SJSA1 (cell line): ENCODE measurements around the gene KDM8. TPM values are rescaled to one million over a fixed set of nuclear protein-coding genes. Genes with fewer than 3 reads are reported as not detected.

Experiments
- DNase-seq, 2 experiments: peaks; one replicate each; pipeline ENCODE4 v3.0.0-alpha.2; 2015 to 2020; ENCODE audit warnings: low spot score in 2 of 2, low read depth in 1 of 2
- H3K27ac ChIP-seq: fragments of 250-450 bp; sonication (Bioruptor Pico); 2 replicates; pipeline ENCODE4 v1.5.1; 2020; ENCODE audit warnings: mild to moderate bottlenecking, moderate library complexity
- H3K27me3 ChIP-seq: fragments of 250-450 bp; sonication (Bioruptor Pico); replicated peaks from 2 replicates; pipeline ENCODE4 v1.5.1; 2020; ENCODE audit warnings: mild to moderate bottlenecking, moderate library complexity
- H3K36me3 ChIP-seq: fragments of 250-450 bp; sonication (Bioruptor Pico); 2 replicates; pipeline ENCODE4 v1.5.1; 2020; ENCODE audit warnings: mild to moderate bottlenecking
- H3K4me1 ChIP-seq: fragments of 250-450 bp; sonication (Bioruptor Pico); replicated peaks from 2 replicates; pipeline ENCODE4 v1.6.1; 2021; ENCODE audit warnings: mild to moderate bottlenecking
- H3K4me3 ChIP-seq: fragments of 250-450 bp; sonication (Bioruptor Pico); 2 replicates; pipeline ENCODE4 v1.5.1; 2020; ENCODE audit warnings: mild to moderate bottlenecking
- H3K9me3 ChIP-seq: fragments of 250-450 bp; sonication (Bioruptor Pico); replicated peaks from 2 replicates; pipeline ENCODE4 v1.5.1; 2020; ENCODE audit warnings: mild to moderate bottlenecking
- total RNA-seq: library from RNA; depleted of rRNA; stranded (reverse); fragments of >200 nt; shearing (Covaris generic); gene quantifications from 2 replicates; pipeline ENCODE4 v1.2.3, GENCODE V29; 2014; rRNA removed

The KDM8 gene
- 2.1 and 2.5 TPM in 2 replicates for total RNA-seq

- peaks cover 11% of the 10 kb centered on the region for H3K4me1 ChIP-seq
- peak; percentile 99 to 100 for DNase-seq
- H3K9me3 ChIP-seq = no peaks in the 10 kb centered on the region
- no peaks in the 10 kb centered on the region for H3K27me3 ChIP-seq
- H3K27ac ChIP-seq = peak within 1 kb of the TSS; percentile 77
- no peaks in the 10 kb centered on the region for H3K36me3 ChIP-seq
- H3K4me3 ChIP-seq = peak within 1 kb of the TSS; percentile 63
Measured at GRCh38 chr16:27203507-27204311, at the start of gene KDM8. TSS of gene KDM8 (plus strand) at chr16:27203526. CDS start at chr16:27210124, 6,598 bp downstream.

- Histone ChIP-seq H3K27me3 (no peaks in the 10 kb centered on the region), H3K9me3 (no peaks in the 10 kb centered on the region), H3K4me3 (no peak overlapping the region), H3K4me1 (0 out of 2 replicates have a peak, but pooled peaks cover 4% of the 10 kb centered on the region), H3K36me3 (no peaks in the 10 kb centered on the region), H3K27ac (no peak overlapping the region)
- peak; percentile 34 to 56 for DNase-seq
Measured at GRCh38 chr16:27154705-27155521, 48.4 kb upstream of the KDM8 start.

- no peak overlapping the region for H3K4me3 ChIP-seq
- H3K27ac ChIP-seq = no peak overlapping the region
- no peak for DNase-seq
- H3K36me3 ChIP-seq = no peaks in the 10 kb centered on the region
- H3K27me3 ChIP-seq = no peaks in the 10 kb centered on the region
- H3K4me1 ChIP-seq = 0 out of 2 replicates have a peak, but pooled peaks cover 4% of the 10 kb centered on the region
- H3K9me3 ChIP-seq = no peaks in the 10 kb centered on the region
Measured at GRCh38 chr16:27156579-27156978, 46.7 kb upstream of the KDM8 start.

GRCh38 chr16:27161398-27161797, 41.9 kb upstream of the KDM8 start:
- no peak for DNase-seq
- H3K27me3 ChIP-seq = peaks cover 3% of the 10 kb centered on the region; the same call in 1 of the 2 replicates
- H3K36me3 ChIP-seq = no peaks in the 10 kb centered on the region
- H3K4me3 ChIP-seq = no peak overlapping the region
- H3K9me3 ChIP-seq = no peaks in the 10 kb centered on the region
- no peaks in the 10 kb centered on the region for H3K4me1 ChIP-seq
- no peak overlapping the region for H3K27ac ChIP-seq

GRCh38 chr16:27164352-27164751, 39.0 kb upstream of the KDM8 start:
- Histone ChIP-seq H3K4me1 (no peaks in the 10 kb centered on the region), H3K36me3 (no peaks in the 10 kb centered on the region), H3K9me3 (no peaks in the 10 kb centered on the region), H3K27ac (no peak overlapping the region), H3K27me3 (peaks cover 3% of the 10 kb centered on the region; the same call in 1 of the 2 replicates), H3K4me3 (no peak overlapping the region)
- DNase-seq = no peak

- Histone ChIP-seq H3K27ac (no peak overlapping the region), H3K4me3 (no peak overlapping the region), H3K36me3 (no peaks in the 10 kb centered on the region), H3K9me3 (no peaks in the 10 kb centered on the region), H3K4me1 (no peaks in the 10 kb centered on the region), H3K27me3 (peaks cover 3% of the 10 kb centered on the region; the same call in 1 of the 2 replicates)
- DNase-seq = no peak
Measured at GRCh38 chr16:27165576-27165975, 37.8 kb upstream of the KDM8 start.

- Histone ChIP-seq H3K27me3 (no peaks in the 10 kb centered on the region; the same call in 1 of the 2 replicates), H3K4me1 (no peaks in the 10 kb centered on the region), H3K36me3 (no peaks in the 10 kb centered on the region), H3K9me3 (no peaks in the 10 kb centered on the region), H3K4me3 (no peak overlapping the region), H3K27ac (no peak overlapping the region)
- DNase-seq = no peak
Measured at GRCh38 chr16:27168790-27169189, 34.5 kb upstream of the KDM8 start.

- no peak for DNase-seq
- Histone ChIP-seq H3K9me3 (no peaks in the 10 kb centered on the region), H3K27me3 (no peaks in the 10 kb centered on the region; the same call in 1 of the 2 replicates), H3K27ac (no peak overlapping the region), H3K4me1 (no peaks in the 10 kb centered on the region), H3K36me3 (no peaks in the 10 kb centered on the region), H3K4me3 (no peak overlapping the region)
Measured at GRCh38 chr16:27169511-27170071, 33.7 kb upstream of the KDM8 start.

- Histone ChIP-seq H3K4me3 (no peak overlapping the region), H3K9me3 (no peaks in the 10 kb centered on the region), H3K36me3 (no peaks in the 10 kb centered on the region), H3K4me1 (no peaks in the 10 kb centered on the region), H3K27me3 (no peaks in the 10 kb centered on the region; the same call in 1 of the 2 replicates), H3K27ac (no peak overlapping the region)
- no peak for DNase-seq
Measured at GRCh38 chr16:27171584-27171983, 31.7 kb upstream of the KDM8 start.

GRCh38 chr16:27174007-27174406, 29.3 kb upstream of the KDM8 start:
- H3K36me3 ChIP-seq = no peaks in the 10 kb centered on the region
- no peak overlapping the region for H3K4me3 ChIP-seq
- no peak for DNase-seq
- no peaks in the 10 kb centered on the region for H3K27me3 ChIP-seq
- H3K4me1 ChIP-seq = peaks cover 13% of the 10 kb centered on the region
- no peak overlapping the region for H3K27ac ChIP-seq
- H3K9me3 ChIP-seq = no peaks in the 10 kb centered on the region

GRCh38 chr16:27174798-27175197, 28.5 kb upstream of the KDM8 start:
- H3K9me3 ChIP-seq = no peaks in the 10 kb centered on the region
- no peaks in the 10 kb centered on the region for H3K36me3 ChIP-seq
- no peak overlapping the region for H3K4me3 ChIP-seq
- H3K27me3 ChIP-seq = no peaks in the 10 kb centered on the region
- DNase-seq = no peak
- no peak overlapping the region for H3K27ac ChIP-seq
- H3K4me1 ChIP-seq = peaks cover 13% of the 10 kb centered on the region

- no peak overlapping the region for H3K4me3 ChIP-seq
- no peaks in the 10 kb centered on the region for H3K36me3 ChIP-seq
- peaks cover 3% of the 10 kb centered on the region; the same call in 1 of the 2 replicates for H3K27me3 ChIP-seq
- DNase-seq = no peak
- H3K9me3 ChIP-seq = no peaks in the 10 kb centered on the region
- peaks cover 13% of the 10 kb centered on the region for H3K4me1 ChIP-seq
- no peak overlapping the region for H3K27ac ChIP-seq
Measured at GRCh38 chr16:27175888-27176287, 27.4 kb upstream of the KDM8 start.

GRCh38 chr16:27177031-27177774, 26.1 kb upstream of the KDM8 start:
- no peak overlapping the region; the same call in 1 of the 2 replicates for H3K27ac ChIP-seq
- no peak overlapping the region for H3K4me3 ChIP-seq
- peaks cover 13% of the 10 kb centered on the region for H3K4me1 ChIP-seq
- peak in 1 of 2 experiments; percentile 12 for DNase-seq
- H3K36me3 ChIP-seq = no peaks in the 10 kb centered on the region
- peaks cover 3% of the 10 kb centered on the region; the same call in 1 of the 2 replicates for H3K27me3 ChIP-seq
- H3K9me3 ChIP-seq = no peaks in the 10 kb centered on the region
